ENCODE measurements around the gene GLB1L.

GLB1L gene

GRCh38 chr2:219251656-219252055, 6.4 kb upstream of the GLB1L start:
- Histone ChIP-seq H3K27me3 (peaks cover 0 to 8% of the 10 kb centered on the region in 2 donors), H3K36me3 (peaks cover 9 to 37% (median 29%) of the 10 kb centered on the region in 3 donors), H3K4me1 (peaks cover 0 to 74% (median 55%) of the 10 kb centered on the region in 4 donors), H3K27ac (peak overlapping the region; percentile 85 to 92), H3K9me3 (no peaks in the 10 kb centered on the region), H3K4me3 (peak overlapping the region; percentile 79 to 86)
- no peak for TF ChIP-seq CTCF (IDR thresholded peaks at IDR 0.05)
- DNase-seq = no peak
- intact Hi-C loops (cut with DNase I; ENCODE audit: low total_unique reads) = no loop called here

GRCh38 chr2:219250049-219250781, 5.0 kb upstream of the GLB1L start:
- Histone ChIP-seq H3K4me3 (peak overlapping the region in 1 of 2 donors; percentile 23), H3K36me3 (peaks cover 9 to 37% (median 29%) of the 10 kb centered on the region in 3 donors), H3K4me1 (peaks cover 0 to 85% (median 65%) of the 10 kb centered on the region in 4 donors), H3K9me3 (no peaks in the 10 kb centered on the region), H3K27ac (peak overlapping the region; percentile 86 to 92), H3K27me3 (no peaks in the 10 kb centered on the region)
- no peak for TF ChIP-seq CTCF (IDR thresholded peaks at IDR 0.05)
- intact Hi-C loops (cut with DNase I; ENCODE audit: low total_unique reads) = no loop called here
- no peak for DNase-seq

- Histone ChIP-seq H3K4me1 (peaks cover 0 to 85% (median 69%) of the 10 kb centered on the region in 4 donors), H3K4me3 (peak overlapping the region; percentile 5 to 23), H3K9me3 (no peaks in the 10 kb centered on the region), H3K27me3 (no peaks in the 10 kb centered on the region), H3K36me3 (peaks cover 9 to 37% (median 29%) of the 10 kb centered on the region in 3 donors), H3K27ac (peak overlapping the region; percentile 86 to 92)
- peak; percentile 71 to 90 for DNase-seq
- intact Hi-C loops (cut with DNase I; ENCODE audit: low total_unique reads) = no loop called here
- no peak for TF ChIP-seq CTCF (IDR thresholded peaks at IDR 0.05)
Observed at GRCh38 chr2:219249203-219249980, 4.1 kb upstream of the GLB1L start.

- Histone ChIP-seq H3K4me3 (peak overlapping the region; percentile 5 to 23), H3K27ac (peak overlapping the region; percentile 86 to 92), H3K36me3 (peaks cover 9 to 37% (median 29%) of the 10 kb centered on the region in 3 donors), H3K4me1 (peaks cover 0 to 80% (median 69%) of the 10 kb centered on the region in 4 donors), H3K27me3 (no peaks in the 10 kb centered on the region), H3K9me3 (no peaks in the 10 kb centered on the region)
- DNase-seq = no peak
- no peak for TF ChIP-seq CTCF (IDR thresholded peaks at IDR 0.05)
- intact Hi-C loops (cut with DNase I; ENCODE audit: low total_unique reads) = no loop called here
Observed at GRCh38 chr2:219248845-219249202, 3.6 kb upstream of the GLB1L start.

GRCh38 chr2:219247678-219248642, 2.7 kb upstream of the GLB1L start:
- no peak for TF ChIP-seq CTCF (IDR thresholded peaks at IDR 0.05)
- Histone ChIP-seq H3K27ac (peak overlapping the region; percentile 86 to 92), H3K9me3 (no peaks in the 10 kb centered on the region), H3K4me1 (peaks cover 0 to 76% (median 69%) of the 10 kb centered on the region in 4 donors), H3K36me3 (peaks cover 9 to 37% (median 29%) of the 10 kb centered on the region in 3 donors), H3K27me3 (no peaks in the 10 kb centered on the region), H3K4me3 (no peak overlapping the region)
- intact Hi-C loops (cut with DNase I; ENCODE audit: low total_unique reads) = no loop called here
- DNase-seq = no peak
